GM12891 (cell line): ENCODE measurements around the gene C15orf61.

Source experiments
- POLR2A ChIP-seq: IDR thresholded peaks from 2 replicates; pipeline ENCODE4 v1.6.1; 2011; ENCODE audit warnings: low read depth, low read length, control low read depth
- TAF1 ChIP-seq: IDR thresholded peaks from 2 replicates; pipeline ENCODE4 v1.6.1; 2011; ENCODE audit warnings: low read depth, low read length, control low read depth

GRCh38 chr15:67523330-67523729 is 2.4 kb downstream of the C15orf61 start:
- no peak for TF ChIP-seq TAF1
- no peak for TF ChIP-seq POLR2A
